H9 (cell line): Measurements from ENCODE around the gene KLF6. TPM values are rescaled to one million over a fixed set of nuclear protein-coding genes. Genes with fewer than 3 reads are reported as not detected.

Source experiments
- DNase-seq: peaks from one replicate; pipeline ENCODE4 v3.0.0-alpha.2; 2017
- H2AFZ ChIP-seq: one replicate; pipeline ENCODE4 v1.6.1; 2013; ENCODE audit warnings: mild to moderate bottlenecking, low read length, control low read depth, moderate library complexity
- H2AK5ac ChIP-seq: 2 replicates; pipeline ENCODE4 v1.6.1; 2013; ENCODE audit warnings: low read length, control low read depth, mixed read lengths; ENCODE audit not compliant: insufficient read length
- H2BK120ac ChIP-seq: one replicate; pipeline ENCODE4 v1.6.1; 2013; ENCODE audit warnings: low read depth, mild to moderate bottlenecking, low read length, control low read depth, inconsistent platforms; ENCODE audit not compliant: poor library complexity, severe bottlenecking
- H2BK12ac ChIP-seq: 2 replicates; pipeline ENCODE4 v1.6.1; 2013; ENCODE audit warnings: low read length, control low read depth, mixed read lengths, low read depth; ENCODE audit not compliant: insufficient read length
- H2BK15ac ChIP-seq: 2 replicates; pipeline ENCODE4 v1.6.1; 2013; ENCODE audit warnings: low read depth, low read length, control low read depth
- H2BK20ac ChIP-seq: one replicate; pipeline ENCODE4 v1.6.1; 2013; ENCODE audit warnings: low read depth, mild to moderate bottlenecking, low read length, control low read depth, inconsistent platforms; ENCODE audit not compliant: poor library complexity, severe bottlenecking
- H2BK5ac ChIP-seq: 2 replicates; pipeline ENCODE4 v1.6.1; 2013; ENCODE audit warnings: low read length, control low read depth, mixed read lengths; ENCODE audit not compliant: insufficient read length
- H3K14ac ChIP-seq: 2 replicates; pipeline ENCODE4 v1.6.1; 2013; ENCODE audit warnings: low read length, control low read depth; ENCODE audit not compliant: insufficient read depth
- H3K18ac ChIP-seq: 2 replicates; pipeline ENCODE4 v1.6.1; 2013; ENCODE audit warnings: low read depth, mild to moderate bottlenecking, mixed read lengths, low read length, control low read depth; ENCODE audit not compliant: insufficient read length
- H3K23ac ChIP-seq: 2 replicates; pipeline ENCODE4 v1.6.1; 2013; ENCODE audit warnings: low read length, control low read depth, mixed read lengths, low read depth; ENCODE audit not compliant: insufficient read length
- H3K23me2 ChIP-seq: 2 replicates; pipeline ENCODE4 v1.6.1; 2013; ENCODE audit warnings: low read depth, mild to moderate bottlenecking, mixed read lengths, low read length, control low read depth; ENCODE audit not compliant: insufficient read length, poor library complexity, severe bottlenecking
- H3K27ac ChIP-seq: 2 replicates; pipeline ENCODE4 v1.5.1; 2013; ENCODE audit warnings: low read length, control low read depth, mixed read lengths, low read depth; ENCODE audit not compliant: insufficient read length
- H3K27me3 ChIP-seq: 2 replicates; pipeline ENCODE4 v1.6.1; 2013; ENCODE audit warnings: low read length, control low read depth, inconsistent platforms; ENCODE audit not compliant: insufficient read depth
- H3K4ac ChIP-seq: 2 replicates; pipeline ENCODE4 v1.6.1; 2013; ENCODE audit warnings: low read depth, mild to moderate bottlenecking, control low read depth, inconsistent platforms, low read length, moderate library complexity
- H3K4me1 ChIP-seq: 2 replicates; pipeline ENCODE4 v1.6.1; 2013; ENCODE audit warnings: low read length, control low read depth, inconsistent platforms; ENCODE audit not compliant: insufficient read depth
- H3K4me2 ChIP-seq: 2 replicates; pipeline ENCODE4 v1.6.1; 2013; ENCODE audit warnings: low read length, control low read depth, mixed read lengths; ENCODE audit not compliant: insufficient read length, insufficient read depth
- H3K56ac ChIP-seq: 2 replicates; pipeline ENCODE4 v1.6.1; 2013; ENCODE audit warnings: low read depth, mild to moderate bottlenecking, mixed read lengths, low read length, control low read depth; ENCODE audit not compliant: insufficient read length
- H3K79me1 ChIP-seq: 2 replicates; pipeline ENCODE4 v1.6.1; 2013; ENCODE audit warnings: low read depth, mild to moderate bottlenecking, moderate library complexity, low read length, control low read depth, inconsistent platforms; ENCODE audit not compliant: insufficient read depth, poor library complexity, severe bottlenecking
- H3K79me2 ChIP-seq: 2 replicates; pipeline ENCODE4 v1.6.1; 2013; ENCODE audit warnings: low read length, control low read depth, inconsistent platforms; ENCODE audit not compliant: insufficient read depth
- H3K9ac ChIP-seq: 2 replicates; pipeline ENCODE4 v1.6.1; 2013; ENCODE audit warnings: low read length, control low read depth, mixed read lengths; ENCODE audit not compliant: insufficient read length; ENCODE audit errors: extremely low read depth
- H3K9me3 ChIP-seq: one replicate; pipeline ENCODE4 v1.6.1; 2013; ENCODE audit warnings: low read depth, low read length, inconsistent platforms; ENCODE audit not compliant: control insufficient read depth
- H3T11ph ChIP-seq: one replicate; pipeline ENCODE4 v1.6.1; 2013; ENCODE audit warnings: mild to moderate bottlenecking, low read length, control low read depth, inconsistent platforms
- H4K20me1 ChIP-seq: one replicate; pipeline ENCODE4 v1.6.1; 2013; ENCODE audit not compliant: control insufficient read depth, insufficient read length, insufficient read depth
- H4K5ac ChIP-seq: 2 replicates; pipeline ENCODE4 v1.6.1; 2013; ENCODE audit warnings: low read depth, mild to moderate bottlenecking, mixed read lengths, low read length, control low read depth; ENCODE audit not compliant: insufficient read length
- H4K8ac ChIP-seq: replicated peaks from 2 replicates; pipeline ENCODE4 v1.6.1; 2013; ENCODE audit warnings: low read length, control low read depth, mixed read lengths, low read depth; ENCODE audit not compliant: insufficient read length
- H4K91ac ChIP-seq: 2 replicates; pipeline ENCODE4 v1.6.1; 2013; ENCODE audit warnings: low read depth, mild to moderate bottlenecking, moderate library complexity, mixed read lengths, low read length, control low read depth; ENCODE audit not compliant: insufficient read length
- H3K27ac Mint-ChIP-seq, 3 experiments: 2 replicates in 2 of 3; 3 replicates in 1 of 3; pipeline ENCODE4 v1.8.0; 2020 to 2021; ENCODE audit warnings: mixed read lengths in 3 of 3, mild to moderate bottlenecking in 1 of 3, moderate library complexity in 1 of 3
- H3K27me3 Mint-ChIP-seq: 2 replicates; pipeline ENCODE4 v1.8.0; 2021; ENCODE audit warnings: low read depth, mild to moderate bottlenecking, moderate library complexity, mixed read lengths
- H3K36me3 Mint-ChIP-seq, 3 experiments: 2 replicates in 2 of 3; 3 replicates in 1 of 3; pipeline ENCODE4 v1.8.0; 2020 to 2021; ENCODE audit warnings: low read depth in 3 of 3, mixed read lengths in 3 of 3; ENCODE audit not compliant: insufficient read depth in 1 of 3
- H3K4me1 Mint-ChIP-seq, 2 experiments: 2 replicates each; pipeline ENCODE4 v1.8.0; 2020; ENCODE audit warnings: mixed read lengths in 2 of 2
- H3K4me3 Mint-ChIP-seq, 2 experiments: 2 replicates in 1 of 2; 3 replicates in 1 of 2; pipeline ENCODE4 v1.8.0; 2020 to 2021; ENCODE audit warnings: mild to moderate bottlenecking in 2 of 2, mixed read lengths in 2 of 2, moderate library complexity in 1 of 2
- H3K9me3 Mint-ChIP-seq, 2 experiments: 2 replicates in 1 of 2; 3 replicates in 1 of 2; pipeline ENCODE4 v1.8.0; 2020; ENCODE audit warnings: mild to moderate bottlenecking in 2 of 2, mixed read lengths in 2 of 2, moderate library complexity in 1 of 2
- CTCF ChIP-seq: fragments of 200-600 bp; sonication (generic); conservative IDR thresholded peaks from 3 replicates; pipeline ENCODE4 v1.8.0; 2021; ENCODE audit warnings: antibody characterized with exemption, mild to moderate bottlenecking
- WGBS: extraction: QIAGEN DNeasy Blood & Tissue Kit; methylation state at CpG from one replicate; pipeline ENCODE4 v1.1.7; 2013; ENCODE audit warnings: missing lambda C conversion rate, low lambda C conversion rate, mixed read lengths; ENCODE audit not compliant: insufficient read length; ENCODE audit errors: extremely low coverage; 5-methylcytosine and 5-hydroxymethylcytosine counted together
- total RNA-seq: library from RNA; stranded (reverse); gene quantifications from 2 replicates; pipeline ENCODE4 v1.2.1, GENCODE V29; 2021

KLF6 gene
- total RNA-seq, 1 experiment from 2014 or later, result 19.3 TPM

GRCh38 chr10:3757250-3757637 is 27.8 kb downstream of the KLF6 start:
- Histone ChIP-seq H4K91ac (no peak overlapping the region), H3K56ac (no peak overlapping the region), H3K79me2 (no peaks in the 10 kb centered on the region), H3K9me3 (no peaks in the 10 kb centered on the region), H4K8ac (no peak overlapping the region), H3K23ac (no peak overlapping the region), H4K20me1 (no peaks in the 10 kb centered on the region), H3K9ac (no peak overlapping the region), H3K27me3 (no peaks in the 10 kb centered on the region), H2AK5ac (no peak overlapping the region), H3K4ac (no peak overlapping the region), H3T11ph (no peak overlapping the region), H2BK5ac (no peak overlapping the region), H3K4me2 (no peak overlapping the region), H3K23me2 (no peaks in the 10 kb centered on the region), H4K5ac (no peak overlapping the region), H3K79me1 (no peaks in the 10 kb centered on the region), H2BK20ac (no peak overlapping the region), H2AFZ (no peak overlapping the region), H3K4me1 (no peaks in the 10 kb centered on the region; the same call in 1 of the 2 replicates), H2BK12ac (no peak overlapping the region), H3K27ac (no peak overlapping the region), H2BK15ac (no peak overlapping the region), H3K14ac (no peak overlapping the region), H3K18ac (no peak overlapping the region), H2BK120ac (no peak overlapping the region)
- no peak for TF ChIP-seq CTCF
- peak; percentile 4 for DNase-seq
- Mint-ChIP-seq H3K9me3 (no peaks in the 10 kb centered on the region), H3K36me3 (no peaks in the 10 kb centered on the region), H3K4me1 (peaks cover 16 to 18% of the 10 kb centered on the region in 2 experiments), H3K4me3 (no peak overlapping the region), H3K27ac (no peak overlapping the region), H3K27me3 (peaks cover 7% of the 10 kb centered on the region)
- no CpG with 5 or more reads among the region's 7 CpGs for WGBS
